Kidney epithelial cell (primary cell): ENCODE measurements around the gene CEP89. TPM values are rescaled to one million over a fixed set of nuclear protein-coding genes. Genes with fewer than 3 reads are reported as not detected.
"Not testable (repeated sequence)": the region's sequence is repeated elsewhere in the genome, so short reads cannot be mapped to it uniquely, and the experiment has no call there.

Experiments
- DNase-seq: peaks from one replicate; pipeline ENCODE4 v3.0.0-alpha.2; 2010; ENCODE audit warnings: low read depth
- H3K27me3 ChIP-seq: 2 replicates; pipeline ENCODE4 v1.6.0; 2011; ENCODE audit warnings: low read length; ENCODE audit not compliant: control insufficient read depth, insufficient read depth
- H3K36me3 ChIP-seq: 2 replicates; pipeline ENCODE4 v1.5.1; 2011; ENCODE audit warnings: low read length; ENCODE audit not compliant: control insufficient read depth, insufficient read depth
- H3K4me3 ChIP-seq: 2 replicates; pipeline ENCODE4 v1.5.1; 2011; ENCODE audit warnings: low read depth, mild to moderate bottlenecking, control low read depth, low read length
- total RNA-seq: library from RNA; depleted of rRNA; stranded (reverse); fragments of >200 nt; gene quantifications from 2 replicates; pipeline ENCODE4 v1.2.3, GENCODE V29; 2015
- TF ChIP-seq, protein P1 (sequence below): IDR thresholded peaks from 2 replicates; pipeline ENCODE4 v1.5.1; 2011; ENCODE audit warnings: mild to moderate bottlenecking, moderate library complexity, low read length, control low read depth, inconsistent platforms; ENCODE audit not compliant: insufficient read depth, poor library complexity, severe bottlenecking

Gene CEP89
- total RNA-seq, 1 donor from 2014 or later, result 29.9 TPM

DNA sequence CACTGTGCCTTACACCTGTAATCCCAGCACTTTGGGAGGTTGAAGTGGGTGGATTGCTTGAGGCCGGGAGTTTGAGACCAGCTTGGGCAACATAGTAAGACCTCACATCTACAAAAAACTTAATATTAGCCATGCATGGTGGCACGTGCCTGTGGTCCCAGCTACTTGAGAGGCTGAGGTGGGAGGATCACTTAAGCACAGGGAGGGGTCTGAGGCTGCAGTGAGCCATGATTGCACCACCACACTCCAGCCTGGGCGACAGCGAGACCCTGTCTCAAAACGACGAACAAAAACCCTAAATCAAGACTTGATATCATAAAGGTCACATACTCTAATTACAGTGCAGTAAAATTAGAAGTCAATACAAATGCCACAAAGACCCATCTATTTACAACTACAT lies 119.5 kb downstream of the CEP89 start:
- no peak for DNase-seq
- Histone ChIP-seq H3K27me3 (no peaks in the 10 kb centered on the region), H3K4me3 (no peak overlapping the region), H3K36me3 (no peaks in the 10 kb centered on the region)
- TF ChIP-seq, protein P1, sequence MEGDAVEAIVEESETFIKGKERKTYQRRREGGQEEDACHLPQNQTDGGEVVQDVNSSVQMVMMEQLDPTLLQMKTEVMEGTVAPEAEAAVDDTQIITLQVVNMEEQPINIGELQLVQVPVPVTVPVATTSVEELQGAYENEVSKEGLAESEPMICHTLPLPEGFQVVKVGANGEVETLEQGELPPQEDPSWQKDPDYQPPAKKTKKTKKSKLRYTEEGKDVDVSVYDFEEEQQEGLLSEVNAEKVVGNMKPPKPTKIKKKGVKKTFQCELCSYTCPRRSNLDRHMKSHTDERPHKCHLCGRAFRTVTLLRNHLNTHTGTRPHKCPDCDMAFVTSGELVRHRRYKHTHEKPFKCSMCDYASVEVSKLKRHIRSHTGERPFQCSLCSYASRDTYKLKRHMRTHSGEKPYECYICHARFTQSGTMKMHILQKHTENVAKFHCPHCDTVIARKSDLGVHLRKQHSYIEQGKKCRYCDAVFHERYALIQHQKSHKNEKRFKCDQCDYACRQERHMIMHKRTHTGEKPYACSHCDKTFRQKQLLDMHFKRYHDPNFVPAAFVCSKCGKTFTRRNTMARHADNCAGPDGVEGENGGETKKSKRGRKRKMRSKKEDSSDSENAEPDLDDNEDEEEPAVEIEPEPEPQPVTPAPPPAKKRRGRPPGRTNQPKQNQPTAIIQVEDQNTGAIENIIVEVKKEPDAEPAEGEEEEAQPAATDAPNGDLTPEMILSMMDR, result no peak

DNA sequence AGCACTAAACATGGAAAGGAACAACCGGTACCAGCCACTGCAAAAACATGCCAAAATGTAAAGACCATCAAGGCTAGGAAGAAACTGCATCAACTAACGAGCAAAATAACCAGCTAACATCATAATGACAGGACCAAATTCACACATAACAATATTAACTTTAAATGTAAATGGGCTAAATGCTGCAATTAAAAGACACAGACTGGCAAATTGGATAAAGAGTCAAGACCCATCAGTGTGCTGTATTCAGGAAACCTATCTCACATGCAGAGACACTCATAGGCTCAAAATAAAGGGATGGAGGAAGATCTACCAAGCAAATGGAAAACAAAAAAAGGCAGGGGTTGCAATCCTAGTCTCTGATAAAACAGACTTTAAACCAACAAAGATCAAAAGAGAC lies 123.7 kb downstream of the CEP89 start:
- DNase-seq, H3K27me3 ChIP-seq, H3K4me3 ChIP-seq, H3K36me3 ChIP-seq: not testable (repeated sequence)

DNA sequence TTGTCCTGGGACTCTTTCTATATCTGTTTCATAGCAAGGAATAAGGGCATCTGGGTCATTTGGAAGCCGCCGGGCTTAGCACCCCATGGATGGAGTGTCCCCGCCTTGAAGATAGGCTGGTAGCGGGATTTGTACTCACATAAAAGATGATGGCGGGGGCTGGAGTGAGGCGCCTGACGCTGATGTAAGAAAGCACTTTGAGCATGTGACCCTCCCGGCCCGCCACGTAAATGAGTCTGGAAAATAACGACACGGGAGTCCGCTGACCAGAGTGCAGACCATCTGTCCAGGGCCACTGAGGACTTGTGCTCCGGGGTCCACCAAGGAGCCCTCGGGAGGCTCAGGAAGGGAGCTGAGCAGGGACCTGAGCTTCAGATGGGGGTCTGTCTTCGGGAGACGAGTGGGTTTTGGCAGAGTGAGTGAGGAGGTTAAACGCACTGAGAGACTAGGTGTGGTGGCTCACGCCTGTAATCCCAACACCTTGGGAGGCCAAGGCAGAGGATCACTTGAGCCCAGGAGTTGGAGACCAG lies 128.0 kb downstream of the CEP89 start:
- DNase-seq, result no peak
- H3K27me3 ChIP-seq, result no peaks in the 10 kb centered on the region
- no peak overlapping the region for H3K4me3 ChIP-seq
- TF ChIP-seq, protein P1, result no peak
- H3K36me3 ChIP-seq, result no peaks in the 10 kb centered on the region

DNA sequence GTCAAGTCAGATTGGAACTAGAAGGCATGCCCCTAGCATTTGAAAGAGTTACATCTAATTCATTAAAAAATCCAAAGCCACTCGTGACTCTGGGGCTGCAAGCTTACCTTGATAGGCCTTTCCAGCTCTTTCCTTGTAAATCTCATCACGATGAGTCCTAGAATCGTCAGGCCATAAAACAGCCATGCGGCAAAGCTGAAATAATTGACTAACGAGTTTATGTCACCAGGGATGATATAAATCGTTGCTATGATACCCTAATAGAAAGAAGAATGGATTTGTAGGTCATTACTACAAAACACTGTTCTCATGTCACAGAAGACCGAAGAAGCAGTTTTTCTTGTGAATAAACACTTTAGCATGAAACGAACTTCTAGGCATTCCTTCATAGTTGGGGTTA lies 129.7 kb downstream of the CEP89 start:
- Histone ChIP-seq H3K36me3 (no peaks in the 10 kb centered on the region), H3K27me3 (no peaks in the 10 kb centered on the region), H3K4me3 (no peak overlapping the region)
- no peak for DNase-seq
- TF ChIP-seq, protein P1, result no peak

DNA sequence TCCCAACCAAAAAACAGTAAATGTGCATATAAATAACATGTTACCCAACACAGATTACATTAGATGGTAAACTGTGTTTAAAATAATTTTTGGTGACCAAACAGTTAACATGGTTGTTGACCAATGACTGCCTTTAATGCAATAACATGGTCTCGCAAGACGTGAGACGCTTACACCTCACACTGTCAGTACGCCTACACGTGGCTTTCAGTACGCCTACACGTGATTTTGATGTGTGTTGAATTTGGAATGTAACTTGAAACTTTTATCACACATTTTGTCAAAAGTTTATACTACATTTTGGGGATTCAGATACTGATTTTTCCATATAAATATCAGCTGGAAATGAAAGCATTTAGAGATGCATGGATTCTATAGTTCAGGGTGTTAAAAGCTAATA lies 134.2 kb downstream of the CEP89 start:
- no peaks in the 10 kb centered on the region for H3K27me3 ChIP-seq
- no peaks in the 10 kb centered on the region for H3K36me3 ChIP-seq
- DNase-seq, result no peak
- TF ChIP-seq, protein P1, result no peak
- H3K4me3 ChIP-seq, result no peak overlapping the region

DNA sequence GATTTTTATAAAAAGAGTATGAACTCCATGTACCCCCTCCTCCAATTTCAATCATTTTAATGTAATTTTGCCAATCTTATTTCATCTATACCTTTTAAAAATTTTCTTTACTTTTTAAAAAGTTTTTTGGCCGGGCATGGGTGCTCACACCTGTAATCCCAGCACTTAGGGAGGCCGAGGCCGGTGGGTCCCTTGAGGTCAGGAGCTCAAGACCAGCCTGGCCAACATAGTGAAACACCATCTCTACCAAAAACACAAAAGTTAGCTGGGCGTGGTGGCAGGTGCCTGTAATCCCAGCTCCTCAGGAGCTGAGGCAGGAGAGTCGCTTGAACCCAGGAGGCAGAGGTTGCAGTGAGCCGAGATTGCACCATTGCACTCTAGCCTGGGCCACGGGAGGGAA lies 138.4 kb downstream of the CEP89 start:
- H3K4me3 ChIP-seq, DNase-seq: not testable (repeated sequence)

DNA sequence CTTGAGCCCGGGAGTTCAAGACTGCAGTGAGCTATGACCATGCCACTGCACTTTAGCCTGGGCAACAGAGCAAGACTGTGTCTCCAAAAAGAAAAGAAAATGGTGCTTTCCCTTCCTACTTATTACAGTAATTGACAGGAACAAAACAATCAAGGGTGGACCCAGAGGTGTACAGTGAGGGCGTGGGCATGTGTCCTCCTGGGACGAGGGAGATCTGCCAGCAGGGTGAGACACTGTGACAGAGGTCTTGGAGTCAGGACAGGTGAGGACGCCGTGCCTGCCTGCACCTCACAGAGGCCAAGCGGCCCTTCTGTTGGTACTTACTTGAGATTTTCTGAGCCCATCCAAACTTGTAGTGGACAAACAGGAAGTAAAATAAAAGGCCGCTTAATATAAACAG lies 138.9 kb downstream of the CEP89 start:
- H3K27me3 ChIP-seq, DNase-seq, H3K4me3 ChIP-seq, H3K36me3 ChIP-seq: not testable (repeated sequence)

More for the DNA sequence above, 138.4 kb downstream of the CEP89 start:
- not testable (repeated sequence) for H3K27me3 ChIP-seq, H3K36me3 ChIP-seq

DNA sequence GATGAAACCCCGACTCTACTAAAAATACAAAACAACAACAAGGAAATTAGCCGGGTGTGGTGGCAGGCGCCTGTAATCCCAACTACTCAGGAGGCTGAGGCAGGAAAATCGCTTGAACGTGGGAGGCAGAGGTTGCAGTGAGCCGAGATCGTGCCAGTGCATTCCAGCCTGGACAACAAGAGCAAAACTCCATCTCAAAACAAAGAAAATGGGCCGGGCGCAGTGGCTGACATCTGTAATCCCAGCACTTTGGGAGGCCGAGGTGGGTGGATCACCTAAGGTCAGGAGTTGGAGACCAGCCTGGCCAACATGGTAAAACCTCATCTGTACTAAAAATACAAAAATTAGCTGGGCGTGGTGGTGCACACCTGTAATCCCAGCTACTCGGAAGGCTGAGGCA lies 139.7 kb downstream of the CEP89 start:
- DNase-seq, H3K27me3 ChIP-seq, H3K36me3 ChIP-seq, H3K4me3 ChIP-seq: not testable (repeated sequence)
